Measurements from ENCODE around the gene GOLGB1.
"Not testable (repeated sequence)": the region's sequence is repeated elsewhere in the genome, so short reads cannot be mapped to it uniquely, and the experiment has no call there.

GOLGB1 gene

DNA sequence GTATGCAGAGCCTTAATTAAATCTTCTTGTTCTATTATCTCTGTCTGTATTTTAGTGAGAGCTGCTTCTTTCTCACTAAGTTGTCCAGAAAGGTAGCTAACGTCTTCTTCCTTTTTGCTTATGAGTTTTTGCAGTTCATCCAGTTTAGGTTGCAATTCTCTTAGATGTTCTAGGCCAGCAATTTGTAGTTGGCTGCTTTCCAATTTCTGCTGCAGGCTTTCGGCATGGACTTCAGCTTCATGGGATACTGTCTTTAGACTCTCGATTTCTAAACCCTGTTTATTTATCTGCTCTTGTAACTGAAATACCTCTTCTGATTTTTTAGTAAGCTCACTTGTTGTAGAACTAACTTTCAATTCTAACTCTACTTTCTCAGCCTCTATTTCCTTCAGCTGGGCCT lies 53.4 kb downstream of the GOLGB1 start:
- H3K36me3 ChIP-seq (ENCODE audit: insufficient read depth), result peaks cover 4% of the 10 kb centered on the region; the same call in 1 of the 2 replicates

DNA sequence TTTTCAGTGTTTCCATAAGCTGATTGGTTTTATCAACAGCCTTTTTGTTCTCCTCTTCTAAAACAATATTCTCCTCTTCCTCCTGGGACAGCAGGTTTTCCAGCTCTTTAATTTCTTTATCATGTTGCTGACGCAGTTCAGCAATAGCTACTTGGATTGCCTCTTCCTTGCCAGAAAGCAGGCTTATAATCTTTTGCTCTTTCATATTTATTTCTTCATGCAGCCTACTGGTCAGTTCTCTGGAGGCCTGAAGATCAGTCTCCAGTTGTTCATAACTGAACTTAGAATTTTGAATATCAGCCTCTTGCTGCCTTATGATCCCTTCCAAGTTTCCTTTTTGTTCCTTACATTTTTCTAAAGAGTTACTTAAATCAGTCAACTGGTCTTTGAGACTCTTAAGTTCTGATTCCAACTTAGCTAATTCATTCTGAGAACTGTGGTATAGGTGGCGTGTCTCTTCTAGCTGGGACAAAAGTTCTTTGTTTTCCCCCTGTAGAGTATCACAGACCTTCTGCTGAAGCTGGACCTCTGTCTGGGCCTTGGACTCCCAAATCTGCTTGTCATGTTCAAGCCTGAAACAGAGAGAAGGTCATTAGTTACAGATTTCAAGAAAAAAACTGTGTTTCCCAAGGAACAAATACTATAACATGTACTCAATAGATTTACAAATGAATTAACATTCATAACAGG lies 57.4 kb downstream of the GOLGB1 start:
- no peak overlapping the region for H3K4me3 ChIP-seq (IDR thresholded peaks at IDR 0.05; ENCODE audit: insufficient read depth, low read depth, low read length)
- no peak overlapping the region for H3K4me2 ChIP-seq
- no peaks in the 10 kb centered on the region for H4K20me1 ChIP-seq (ENCODE audit: insufficient read depth)
- no peak overlapping the region for H2AFZ ChIP-seq (ENCODE audit: low read depth)
- H3K27ac ChIP-seq, result peak overlapping the region; percentile 54; the same call in 1 of the 2 replicates
- H3K79me2 ChIP-seq (ENCODE audit: insufficient read depth, low read depth), result no peaks in the 10 kb centered on the region
- H3K4me1 ChIP-seq (ENCODE audit: low read depth, poor library complexity, severe bottlenecking), result peaks cover 28% of the 10 kb centered on the region
- H3K9ac ChIP-seq, result no peak overlapping the region
- H3K27me3 ChIP-seq (ENCODE audit: insufficient read depth, low read depth), result no peaks in the 10 kb centered on the region
- no peaks in the 10 kb centered on the region for H3K36me3 ChIP-seq (ENCODE audit: insufficient read depth)
- TF ChIP-seq, protein P1, sequence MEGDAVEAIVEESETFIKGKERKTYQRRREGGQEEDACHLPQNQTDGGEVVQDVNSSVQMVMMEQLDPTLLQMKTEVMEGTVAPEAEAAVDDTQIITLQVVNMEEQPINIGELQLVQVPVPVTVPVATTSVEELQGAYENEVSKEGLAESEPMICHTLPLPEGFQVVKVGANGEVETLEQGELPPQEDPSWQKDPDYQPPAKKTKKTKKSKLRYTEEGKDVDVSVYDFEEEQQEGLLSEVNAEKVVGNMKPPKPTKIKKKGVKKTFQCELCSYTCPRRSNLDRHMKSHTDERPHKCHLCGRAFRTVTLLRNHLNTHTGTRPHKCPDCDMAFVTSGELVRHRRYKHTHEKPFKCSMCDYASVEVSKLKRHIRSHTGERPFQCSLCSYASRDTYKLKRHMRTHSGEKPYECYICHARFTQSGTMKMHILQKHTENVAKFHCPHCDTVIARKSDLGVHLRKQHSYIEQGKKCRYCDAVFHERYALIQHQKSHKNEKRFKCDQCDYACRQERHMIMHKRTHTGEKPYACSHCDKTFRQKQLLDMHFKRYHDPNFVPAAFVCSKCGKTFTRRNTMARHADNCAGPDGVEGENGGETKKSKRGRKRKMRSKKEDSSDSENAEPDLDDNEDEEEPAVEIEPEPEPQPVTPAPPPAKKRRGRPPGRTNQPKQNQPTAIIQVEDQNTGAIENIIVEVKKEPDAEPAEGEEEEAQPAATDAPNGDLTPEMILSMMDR (conservative IDR thresholded peaks at IDR 0.05; ENCODE audit: low read depth, low read length), result no peak

More for the DNA sequence above, 53.4 kb downstream of the GOLGB1 start:
- peaks cover 16% of the 10 kb centered on the region for H3K4me1 ChIP-seq (ENCODE audit: low read depth, poor library complexity, severe bottlenecking)
- TF ChIP-seq, protein P1 (conservative IDR thresholded peaks at IDR 0.05; ENCODE audit: low read depth, low read length), result no peak
- H4K20me1 ChIP-seq (ENCODE audit: insufficient read depth), result no peaks in the 10 kb centered on the region
- no peaks in the 10 kb centered on the region for H3K27me3 ChIP-seq (ENCODE audit: insufficient read depth, low read depth)
- H3K9ac ChIP-seq, result no peak overlapping the region
- H2AFZ ChIP-seq (ENCODE audit: low read depth), result no peak overlapping the region
- no peaks in the 10 kb centered on the region for H3K79me2 ChIP-seq (ENCODE audit: insufficient read depth, low read depth)
- H3K4me2 ChIP-seq, result no peak overlapping the region
- no peak overlapping the region for H3K27ac ChIP-seq
- H3K4me3 ChIP-seq (IDR thresholded peaks at IDR 0.05; ENCODE audit: insufficient read depth, low read depth, low read length), result no peak overlapping the region

DNA sequence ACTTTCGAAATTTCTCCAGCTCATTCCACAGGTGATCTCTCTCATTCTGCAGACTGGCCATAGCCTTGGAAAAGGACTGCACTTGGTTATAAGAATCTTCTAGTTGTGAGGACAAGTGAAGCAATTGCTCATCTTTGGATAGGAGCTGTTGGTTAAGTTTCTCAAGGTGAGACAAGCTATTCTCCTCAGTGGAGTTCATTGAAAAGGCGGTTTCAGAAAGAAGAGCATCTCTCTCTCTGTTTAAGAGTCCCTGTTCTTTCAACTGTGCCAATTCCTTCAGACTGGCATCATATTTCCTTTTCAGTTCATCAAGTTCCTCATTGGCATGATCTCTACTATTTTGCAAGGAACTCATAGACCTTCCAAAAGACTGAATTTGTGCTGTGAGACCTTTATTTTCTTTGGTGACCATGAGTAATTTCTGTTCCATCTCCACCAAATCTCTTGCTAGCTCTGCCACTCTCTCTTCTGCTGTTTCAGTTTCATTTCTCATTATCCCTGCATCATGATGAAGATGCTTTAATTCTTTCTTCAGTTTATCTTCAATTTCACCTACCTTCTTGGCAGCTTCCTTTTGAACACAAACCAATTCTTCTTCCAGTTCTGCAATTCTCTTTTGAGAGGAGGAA lies 58.6 kb downstream of the GOLGB1 start:
- no peaks in the 10 kb centered on the region for H3K79me2 ChIP-seq (ENCODE audit: insufficient read depth, low read depth)
- peak overlapping the region; percentile 5; the same call in 1 of the 2 replicates for H3K9ac ChIP-seq
- no peaks in the 10 kb centered on the region for H3K36me3 ChIP-seq (ENCODE audit: insufficient read depth)
- H3K4me1 ChIP-seq (ENCODE audit: low read depth, poor library complexity, severe bottlenecking), result peaks cover 28% of the 10 kb centered on the region
- no peaks in the 10 kb centered on the region for H3K27me3 ChIP-seq (ENCODE audit: insufficient read depth, low read depth)
- no peak overlapping the region for H3K4me3 ChIP-seq (IDR thresholded peaks at IDR 0.05; ENCODE audit: insufficient read depth, low read depth, low read length)
- peak overlapping the region; percentile 54 for H3K27ac ChIP-seq
- no peaks in the 10 kb centered on the region for H4K20me1 ChIP-seq (ENCODE audit: insufficient read depth)
- H3K4me2 ChIP-seq, result peak overlapping the region; percentile 11; the same call in 1 of the 2 replicates
- TF ChIP-seq, protein P1 (conservative IDR thresholded peaks at IDR 0.05; ENCODE audit: low read depth, low read length), result no peak
- no peak overlapping the region for H2AFZ ChIP-seq (ENCODE audit: low read depth)

DNA sequence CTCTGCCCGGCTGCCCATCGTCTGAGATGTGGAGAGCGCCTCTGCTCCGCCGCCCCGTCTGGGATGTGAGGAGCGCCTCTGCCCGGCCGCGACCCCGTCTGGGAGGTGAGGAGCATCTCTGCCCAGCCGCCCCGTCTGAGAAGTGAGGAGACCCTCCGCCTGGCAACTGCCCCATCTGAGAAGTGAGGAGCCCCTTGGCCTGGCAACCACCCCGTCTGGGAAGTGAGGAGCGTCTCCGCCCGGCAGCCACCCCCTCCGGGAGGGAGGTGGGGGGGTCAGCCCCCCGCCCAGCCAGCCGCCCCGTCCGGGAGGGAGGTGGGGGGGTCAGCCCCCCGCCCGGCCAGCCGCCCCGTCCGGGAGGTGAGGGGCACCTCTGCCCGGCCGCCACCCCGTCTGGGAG lies 60.8 kb downstream of the GOLGB1 start:
- peaks cover 28% of the 10 kb centered on the region for H3K4me1 ChIP-seq (ENCODE audit: low read depth, poor library complexity, severe bottlenecking)
- not testable (repeated sequence) for H3K27me3 ChIP-seq (ENCODE audit: insufficient read depth, low read depth); H4K20me1 ChIP-seq (ENCODE audit: insufficient read depth); H3K79me2 ChIP-seq (ENCODE audit: insufficient read depth, low read depth); H3K4me2 ChIP-seq; H3K27ac ChIP-seq; H3K4me3 ChIP-seq (IDR thresholded peaks at IDR 0.05; ENCODE audit: insufficient read depth, low read depth, low read length); H2AFZ ChIP-seq (ENCODE audit: low read depth); H3K9ac ChIP-seq; H3K36me3 ChIP-seq (ENCODE audit: insufficient read depth)

DNA sequence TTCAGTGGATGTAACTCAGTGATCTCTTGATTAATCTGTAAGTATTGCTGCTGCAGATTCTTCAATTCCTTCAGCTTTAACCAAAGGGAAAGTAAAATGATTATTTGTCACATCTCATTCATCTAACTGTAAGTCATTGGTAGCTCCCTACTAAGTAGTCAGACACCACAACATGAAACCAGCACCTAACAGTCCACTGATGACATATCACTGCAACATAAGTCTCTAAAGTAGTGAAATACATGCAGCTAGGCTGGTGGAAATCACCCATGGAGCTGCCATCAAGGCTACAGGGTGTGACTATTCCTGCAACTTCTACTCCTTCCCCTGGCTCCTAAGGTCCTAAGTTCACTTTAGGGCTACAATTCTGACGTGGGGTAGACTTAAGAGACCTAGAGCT lies 67.7 kb downstream of the GOLGB1 start:
- no peaks in the 10 kb centered on the region; the same call in 1 of the 2 replicates for H3K36me3 ChIP-seq (ENCODE audit: insufficient read depth)

More for the DNA sequence above, 67.7 kb downstream of the GOLGB1 start:
- Histone ChIP-seq H3K9ac (no peak overlapping the region), H2AFZ (ENCODE audit: low read depth) (no peak overlapping the region), H3K4me1 (ENCODE audit: low read depth, poor library complexity, severe bottlenecking) (peaks cover 17% of the 10 kb centered on the region), H3K4me3 (IDR thresholded peaks at IDR 0.05; ENCODE audit: insufficient read depth, low read depth, low read length) (no peak overlapping the region), H3K27me3 (ENCODE audit: insufficient read depth, low read depth) (no peaks in the 10 kb centered on the region), H3K27ac (no peak overlapping the region), H4K20me1 (ENCODE audit: insufficient read depth) (no peaks in the 10 kb centered on the region), H3K4me2 (no peak overlapping the region), H3K79me2 (ENCODE audit: insufficient read depth, low read depth) (no peaks in the 10 kb centered on the region)
- TF ChIP-seq, protein P1 (conservative IDR thresholded peaks at IDR 0.05; ENCODE audit: low read depth, low read length), result no peak
